Hepatocyte (in vitro differentiated cells): ENCODE results near the gene ABI3BP. TPM values are rescaled to one million over a fixed set of nuclear protein-coding genes. Genes with fewer than 3 reads are reported as not detected.

Experiments
- DNase-seq: peaks from one replicate; pipeline ENCODE4 v3.0.0-alpha.2; 2016; ENCODE audit warnings: low spot score
- H2AFZ ChIP-seq: fragments of 200-600 bp; sonication (generic); 2 replicates; pipeline ENCODE4 v1.6.0; 2016; ENCODE audit warnings: antibody characterized with exemption, mild to moderate bottlenecking
- H3K27ac ChIP-seq: fragments of 200-600 bp; sonication (generic); 2 replicates; pipeline ENCODE4 v1.5.1; 2016; ENCODE audit warnings: mild to moderate bottlenecking
- H3K27me3 ChIP-seq: fragments of 200-600 bp; sonication (generic); 2 replicates; pipeline ENCODE4 v1.6.1; 2016
- H3K36me3 ChIP-seq: fragments of 200-600 bp; sonication (generic); replicated peaks from 2 replicates; pipeline ENCODE4 v1.5.1; 2016; ENCODE audit warnings: low read depth; ENCODE audit not compliant: insufficient read depth
- H3K4me1 ChIP-seq: fragments of 200-600 bp; sonication (generic); 2 replicates; pipeline ENCODE4 v1.5.1; 2016; ENCODE audit warnings: mild to moderate bottlenecking, moderate library complexity; ENCODE audit not compliant: insufficient read depth
- H3K4me2 ChIP-seq: fragments of 200-600 bp; sonication (generic); 2 replicates; pipeline ENCODE4 v1.6.0; 2016
- H3K4me3 ChIP-seq: fragments of 200-600 bp; sonication (generic); 2 replicates; pipeline ENCODE4 v1.5.1; 2016; ENCODE audit warnings: mild to moderate bottlenecking
- H3K79me2 ChIP-seq: fragments of 200-600 bp; sonication (generic); 2 replicates; pipeline ENCODE4 v1.6.0; 2017; ENCODE audit warnings: mild to moderate bottlenecking
- H3K9me2 ChIP-seq: fragments of 200-600 bp; sonication (generic); replicated peaks from 2 replicates; pipeline ENCODE4 v1.6.0; 2017; ENCODE audit warnings: mild to moderate bottlenecking; ENCODE audit not compliant: insufficient read depth
- H3K9me3 ChIP-seq: fragments of 200-600 bp; sonication (generic); 2 replicates; pipeline ENCODE4 v1.5.1; 2016; ENCODE audit warnings: low read depth, mild to moderate bottlenecking
- H4K20me1 ChIP-seq: fragments of 200-600 bp; sonication (generic); 2 replicates; pipeline ENCODE4 v1.6.0; 2016; ENCODE audit warnings: mild to moderate bottlenecking; ENCODE audit not compliant: insufficient read depth, poor library complexity, severe bottlenecking
- EZH2 ChIP-seq: fragments of 200-600 bp; sonication (generic); IDR thresholded peaks from 2 replicates; pipeline ENCODE4 v1.6.1; 2016; ENCODE audit warnings: antibody characterized with exemption, mild to moderate bottlenecking, borderline replicate concordance
- EZH2phosphoT487 ChIP-seq: fragments of 200-600 bp; sonication (generic); IDR thresholded peaks from one replicate; pipeline ENCODE4 v1.6.1; 2018; ENCODE audit warnings: antibody characterized with exemption, mild to moderate bottlenecking, low read depth, moderate library complexity; ENCODE audit not compliant: unreplicated experiment, severe bottlenecking
- WGBS: methylation state at CpG from one replicate; pipeline ENCODE4 v1.1.6; 2016; ENCODE audit warnings: low lambda C conversion rate; ENCODE audit errors: missing lambda C conversion rate; 5-methylcytosine and 5-hydroxymethylcytosine counted together
- polyA plus RNA-seq: library from polyadenylated mRNA; unstranded; fragments of >200 nt; fragmentation: Nextera tagmentation; extraction: Ambion mirVana; gene quantifications from 2 replicates; pipeline ENCODE4 v1.2.1, GENCODE V29; 2016
- total RNA-seq: library from RNA; depleted of rRNA; stranded (reverse); fragments of >200 nt; gene quantifications from 2 replicates; pipeline ENCODE4 v1.2.3, GENCODE V29; 2014
- TF ChIP-seq, protein P1 (sequence below): fragments of 200-600 bp; sonication (generic); IDR thresholded peaks from 2 replicates; pipeline ENCODE4 v1.5.1; 2016; ENCODE audit warnings: antibody characterized with exemption, mild to moderate bottlenecking; ENCODE audit not compliant: poor library complexity

The ABI3BP gene
- total and polyA plus RNA-seq, 2 experiments from 2014 or later, result 10.4 to 18.6 TPM

- Histone ChIP-seq H3K4me3 (no peak overlapping the region), H3K4me1 (no peaks in the 10 kb centered on the region), H4K20me1 (no peaks in the 10 kb centered on the region), H3K9me3 (no peaks in the 10 kb centered on the region), H3K36me3 (no peaks in the 10 kb centered on the region), H3K79me2 (no peaks in the 10 kb centered on the region), H2AFZ (no peak overlapping the region), H3K9me2 (no peaks in the 10 kb centered on the region), H3K27me3 (no peaks in the 10 kb centered on the region), H3K4me2 (no peak overlapping the region), H3K27ac (no peak overlapping the region)
- 76% methylated on average over 1 of the region's 1 CpG for whole genome bisulfite sequencing
- no peak for TF ChIP-seq EZH2
- TF ChIP-seq, protein P1, sequence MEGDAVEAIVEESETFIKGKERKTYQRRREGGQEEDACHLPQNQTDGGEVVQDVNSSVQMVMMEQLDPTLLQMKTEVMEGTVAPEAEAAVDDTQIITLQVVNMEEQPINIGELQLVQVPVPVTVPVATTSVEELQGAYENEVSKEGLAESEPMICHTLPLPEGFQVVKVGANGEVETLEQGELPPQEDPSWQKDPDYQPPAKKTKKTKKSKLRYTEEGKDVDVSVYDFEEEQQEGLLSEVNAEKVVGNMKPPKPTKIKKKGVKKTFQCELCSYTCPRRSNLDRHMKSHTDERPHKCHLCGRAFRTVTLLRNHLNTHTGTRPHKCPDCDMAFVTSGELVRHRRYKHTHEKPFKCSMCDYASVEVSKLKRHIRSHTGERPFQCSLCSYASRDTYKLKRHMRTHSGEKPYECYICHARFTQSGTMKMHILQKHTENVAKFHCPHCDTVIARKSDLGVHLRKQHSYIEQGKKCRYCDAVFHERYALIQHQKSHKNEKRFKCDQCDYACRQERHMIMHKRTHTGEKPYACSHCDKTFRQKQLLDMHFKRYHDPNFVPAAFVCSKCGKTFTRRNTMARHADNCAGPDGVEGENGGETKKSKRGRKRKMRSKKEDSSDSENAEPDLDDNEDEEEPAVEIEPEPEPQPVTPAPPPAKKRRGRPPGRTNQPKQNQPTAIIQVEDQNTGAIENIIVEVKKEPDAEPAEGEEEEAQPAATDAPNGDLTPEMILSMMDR, result no peak
- TF ChIP-seq EZH2phosphoT487, result no peak
- no peak for DNase-seq
These were observed 17.1 kb upstream of the ABI3BP start for GRCh38 chr3:101010296-101010695.

GRCh38 chr3:101009386-101009785, 16.2 kb upstream of the ABI3BP start:
- no peaks in the 10 kb centered on the region for H3K36me3 ChIP-seq
- no peak overlapping the region for H2AFZ ChIP-seq
- no peak overlapping the region for H3K27ac ChIP-seq
- H3K27me3 ChIP-seq, result no peaks in the 10 kb centered on the region
- WGBS, result 45% methylated on average over 2 of the region's 2 CpGs
- TF ChIP-seq EZH2phosphoT487, result no peak
- TF ChIP-seq, protein P1, result no peak
- no peak for TF ChIP-seq EZH2
- no peaks in the 10 kb centered on the region for H3K4me1 ChIP-seq
- no peak overlapping the region for H3K4me3 ChIP-seq
- no peaks in the 10 kb centered on the region for H3K9me3 ChIP-seq
- no peak overlapping the region for H3K4me2 ChIP-seq
- no peaks in the 10 kb centered on the region for H4K20me1 ChIP-seq
- H3K79me2 ChIP-seq, result no peaks in the 10 kb centered on the region
- no peaks in the 10 kb centered on the region for H3K9me2 ChIP-seq
- DNase-seq, result no peak

GRCh38 chr3:100999160-100999559, 5.9 kb upstream of the ABI3BP start:
- Histone ChIP-seq H3K36me3 (no peaks in the 10 kb centered on the region), H2AFZ (no peak overlapping the region), H3K9me2 (no peaks in the 10 kb centered on the region), H3K4me3 (no peak overlapping the region), H3K9me3 (no peaks in the 10 kb centered on the region), H3K4me1 (no peaks in the 10 kb centered on the region), H3K27ac (no peak overlapping the region), H4K20me1 (no peaks in the 10 kb centered on the region), H3K79me2 (no peaks in the 10 kb centered on the region), H3K4me2 (no peak overlapping the region), H3K27me3 (no peaks in the 10 kb centered on the region)
- DNase-seq, result no peak
- WGBS, result 86% methylated on average over 2 of the region's 2 CpGs
- TF ChIP-seq EZH2 (no peak), EZH2phosphoT487 (no peak)
- TF ChIP-seq, protein P1, result no peak

DNA sequence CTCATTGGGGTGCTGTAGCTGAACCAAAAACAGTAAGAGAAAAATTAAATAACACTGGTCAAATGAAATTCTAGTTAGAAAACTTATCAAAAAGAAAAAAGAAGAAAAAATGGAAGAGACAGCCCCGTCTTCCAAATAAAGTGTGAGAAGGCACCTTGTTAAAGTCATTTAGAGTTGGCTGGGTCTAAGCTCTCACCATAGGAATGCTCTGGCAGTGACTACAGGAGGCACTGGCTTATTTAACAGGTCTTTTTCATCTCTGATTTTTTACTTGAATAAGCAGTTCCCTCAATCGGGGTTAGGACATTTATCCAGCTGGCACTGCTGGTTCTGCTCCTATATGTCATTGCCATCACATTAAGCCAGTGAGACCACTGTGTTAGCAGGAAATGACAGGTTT, 1.6 kb upstream of the ABI3BP start:
- H3K27me3 ChIP-seq, result no peaks in the 10 kb centered on the region
- H3K36me3 ChIP-seq, result no peaks in the 10 kb centered on the region
- DNase-seq, result no peak
- 85% methylated on average over 2 of the region's 2 CpGs for WGBS
- H3K27ac ChIP-seq, result no peak overlapping the region
- no peaks in the 10 kb centered on the region for H3K9me2 ChIP-seq
- H3K9me3 ChIP-seq, result no peaks in the 10 kb centered on the region
- H3K4me2 ChIP-seq, result no peak overlapping the region
- TF ChIP-seq EZH2, result no peak
- TF ChIP-seq, protein P1, result no peak
- no peak for TF ChIP-seq EZH2phosphoT487
- no peaks in the 10 kb centered on the region for H3K79me2 ChIP-seq
- H4K20me1 ChIP-seq, result no peaks in the 10 kb centered on the region
- H2AFZ ChIP-seq, result no peak overlapping the region
- no peak overlapping the region for H3K4me3 ChIP-seq
- H3K4me1 ChIP-seq, result peaks cover 6% of the 10 kb centered on the region
